Measurements from ENCODE around the gene SLC13A2.

Gene SLC13A2

DNA sequence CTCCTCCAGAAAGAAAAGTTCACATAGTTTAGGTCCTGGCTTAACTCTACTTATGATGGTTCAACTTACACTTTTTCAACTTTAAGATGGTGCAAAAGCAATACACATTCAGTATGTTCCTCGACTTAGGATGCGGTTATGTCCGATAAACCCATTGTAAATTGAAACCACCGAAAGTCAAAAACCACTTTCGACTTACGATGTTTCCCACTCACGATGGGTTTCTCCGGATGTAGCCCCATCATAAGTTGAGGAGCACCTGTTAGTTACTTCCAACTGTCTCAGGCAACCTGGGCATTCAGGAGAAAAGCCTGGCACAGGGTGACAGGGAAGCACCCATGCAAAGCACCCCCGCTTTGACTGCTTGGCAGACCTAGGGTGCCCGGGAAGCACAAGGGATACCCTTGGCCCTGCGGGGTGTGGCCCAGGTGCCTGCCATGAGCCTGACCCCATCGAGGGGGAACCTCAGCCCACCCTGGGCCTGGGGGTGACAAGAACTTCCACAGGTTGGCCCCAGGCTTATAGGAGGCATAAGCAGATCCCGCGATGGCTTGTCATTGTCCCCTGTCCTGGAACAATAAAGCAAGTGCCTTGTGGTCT is 65.0 kb downstream of the SLC13A2 start:
- DNase-seq, result no peak

DNA sequence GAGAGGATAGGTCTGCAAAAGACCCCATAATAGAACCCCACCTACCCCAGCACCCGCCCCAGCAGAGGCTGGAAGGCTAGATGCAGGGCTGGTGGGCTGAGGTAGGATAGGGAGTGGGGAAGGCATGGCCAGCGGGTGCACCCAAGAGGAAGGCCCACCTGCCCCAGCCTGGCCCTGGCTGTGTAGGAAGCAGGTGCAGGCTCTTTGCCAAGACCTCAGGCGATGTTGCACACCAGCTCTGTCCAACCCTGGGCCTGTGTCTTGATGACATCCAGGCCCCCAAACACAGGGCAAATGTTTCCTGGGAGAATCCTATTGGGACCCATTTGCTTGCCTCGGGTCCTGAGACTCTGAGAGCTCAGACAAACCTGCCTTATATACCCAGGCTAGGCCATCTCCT is 66.8 kb downstream of the SLC13A2 start:
- DNase-seq, result no peak

DNA sequence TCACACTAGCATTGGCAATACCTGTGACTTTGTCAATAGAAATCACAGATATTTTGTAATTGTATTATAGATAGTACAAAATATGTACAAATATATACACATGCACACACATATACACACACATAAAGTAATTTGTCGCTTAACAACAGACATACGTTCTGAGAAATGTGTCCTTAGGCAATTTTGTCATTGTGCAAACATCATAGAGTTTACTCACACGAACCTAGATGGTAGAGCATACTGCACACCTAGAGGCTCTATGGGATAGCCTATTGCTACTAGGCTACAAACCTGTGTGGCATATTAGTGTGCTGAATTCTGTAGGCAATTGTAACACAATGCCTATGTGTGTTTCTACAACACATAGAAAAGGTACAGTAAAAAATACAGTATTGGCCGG is 68.0 kb downstream of the SLC13A2 start:
- no peak for DNase-seq

DNA sequence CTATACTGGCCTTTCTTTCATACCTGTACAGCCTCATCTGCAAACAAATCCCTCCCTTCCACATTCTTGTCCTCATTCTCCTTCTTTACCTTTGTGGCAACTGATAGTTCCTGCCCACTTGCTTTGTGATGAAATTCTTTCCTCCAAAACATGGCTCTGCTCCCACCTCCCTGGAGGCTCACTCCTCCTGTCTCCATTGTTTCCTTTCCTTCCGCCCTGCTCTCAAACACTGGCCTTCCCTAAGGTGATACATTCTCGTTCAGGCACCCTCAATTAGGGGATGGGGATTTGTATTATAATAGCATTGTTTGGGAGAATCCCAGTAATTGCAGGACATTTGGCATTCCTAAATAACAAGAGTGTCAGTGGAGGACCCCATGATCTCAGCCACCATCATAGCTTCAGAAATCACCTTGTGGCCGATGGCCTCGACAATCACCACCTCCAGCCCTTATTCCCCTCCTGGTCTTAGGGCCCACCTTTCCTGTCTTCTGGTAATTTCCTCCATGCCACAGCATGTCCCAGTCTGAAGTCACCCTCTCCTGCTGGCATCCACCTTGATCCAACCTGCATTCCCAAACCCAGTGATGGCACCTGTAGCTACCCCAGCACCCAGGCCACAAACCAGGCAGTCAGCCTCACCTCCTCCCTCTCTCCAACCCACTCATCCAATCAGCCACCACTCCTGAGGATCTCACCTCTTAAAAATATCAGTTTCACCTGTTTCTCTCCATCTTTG is 71.1 kb downstream of the SLC13A2 start:
- DNase-seq, result no peak

DNA sequence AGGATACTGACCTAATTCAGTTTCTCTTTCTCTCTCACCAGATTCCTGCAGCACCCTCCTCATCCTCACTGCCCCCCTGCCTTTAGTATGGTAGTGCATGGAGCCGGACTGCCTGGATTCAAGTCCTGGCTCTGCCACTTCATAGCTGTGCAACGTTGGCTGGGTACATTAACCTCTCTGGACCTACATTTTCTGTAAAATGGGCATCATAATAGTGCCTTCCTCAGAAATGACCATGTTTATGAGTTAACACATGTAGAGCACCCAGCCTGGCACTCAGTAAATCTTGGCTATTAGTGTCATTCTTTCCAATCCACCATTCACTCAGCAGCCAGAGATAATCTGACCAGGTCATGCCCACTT is 71.7 kb downstream of the SLC13A2 start:
- DNase-seq, result no peak

DNA sequence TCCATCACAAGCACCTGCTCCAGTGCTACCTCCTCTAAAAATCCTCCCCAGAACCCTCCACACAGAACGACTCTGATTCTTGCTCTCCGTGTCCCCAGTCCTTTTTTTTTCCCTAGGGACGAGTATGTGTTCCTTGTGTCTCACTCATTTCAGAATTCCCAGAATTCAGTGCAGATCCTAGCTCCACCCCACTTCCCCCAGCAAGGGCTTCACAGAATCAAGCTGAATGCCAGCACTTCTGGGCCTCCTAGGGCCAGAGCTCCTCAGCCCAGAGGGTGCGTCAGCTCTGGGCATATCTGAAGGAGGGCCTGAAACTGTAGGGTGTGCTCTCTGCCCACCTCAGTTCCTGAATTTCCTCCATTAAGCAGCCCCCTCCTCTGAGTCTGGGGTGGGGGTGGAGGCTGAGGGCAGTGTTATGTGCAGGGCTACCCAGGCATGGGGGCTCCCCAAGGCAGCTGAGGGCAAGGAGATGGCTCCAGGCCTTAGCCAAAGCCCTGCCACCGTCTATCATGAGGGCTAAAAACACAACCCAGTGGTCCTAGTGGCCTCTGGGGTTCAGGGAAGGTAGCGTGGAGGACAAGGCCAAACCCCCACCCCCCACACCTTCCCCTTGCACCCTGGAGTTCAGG is 72.5 kb downstream of the SLC13A2 start:
- DNase-seq, result no peak

DNA sequence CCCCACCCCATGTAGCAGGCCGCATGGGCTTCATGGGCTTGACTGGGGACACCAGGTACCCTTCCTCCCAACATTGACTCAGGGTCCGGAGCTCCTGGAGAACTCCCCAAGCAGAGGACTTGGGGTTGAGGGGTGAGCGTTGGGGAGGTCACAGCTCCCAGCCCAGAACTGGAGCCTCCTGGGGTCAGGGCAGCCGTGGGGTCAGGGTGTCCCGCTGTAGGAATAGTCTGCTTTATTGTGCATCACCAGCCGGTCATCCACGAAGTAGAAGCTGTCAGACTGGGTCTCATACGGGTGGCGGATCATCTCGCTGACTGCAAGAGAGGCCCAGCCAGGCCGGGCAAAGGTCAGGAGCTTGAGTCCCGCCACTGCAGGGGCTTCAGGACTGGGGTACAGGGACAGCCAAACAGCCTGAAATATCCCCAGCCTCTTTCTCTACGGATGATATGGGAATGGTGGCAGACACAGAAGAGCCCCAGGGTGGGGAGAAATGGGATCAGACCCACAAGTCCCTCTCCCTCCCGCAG is 73.7 kb downstream of the SLC13A2 start:
- DNase-seq, result no peak

Measured in fibroblast of skin of right quadriceps (primary cell).